Heart left ventricle (tissue), 16 donors: Measurements from ENCODE around the gene SYNRG. TPM values are rescaled to one million over a fixed set of nuclear protein-coding genes. Genes with fewer than 3 reads are reported as not detected.

Experiments
- ATAC-seq, 4 donors: fragments of 200-7000 bp; cut with Tn5 transposase; one replicate each; pipeline ENCODE4 v1.9.1; 2020 to 2022; ENCODE audit warnings: moderate library complexity in 4 of 4, mild to moderate bottlenecking in 3 of 4, moderate number of reproducible peaks in 1 of 4
- DNase-seq, 5 donors: peaks; one replicate each; pipeline ENCODE4 v3.0.0-alpha.2; 2020
- H3K27ac ChIP-seq, 12 donors: fragments of 200-600 bp; sonication (generic) in 4 of 12; one replicate each; pipeline versions ENCODE4 v1.5.0 to v1.8.0; 2016 to 2022; ENCODE audit warnings: mild to moderate bottlenecking in 2 of 12
- H3K27me3 ChIP-seq, 9 donors: fragments of 200-600 bp; sonication (generic) in 2 of 9; one replicate each; pipeline versions ENCODE4 v1.5.1 to v1.8.0; 2016 to 2022; ENCODE audit warnings: mild to moderate bottlenecking in 3 of 9
- H3K36me3 ChIP-seq, 9 donors: fragments of 200-600 bp; sonication (generic) in 2 of 9; one replicate each; pipeline versions ENCODE4 v1.5.0 to v1.8.0; 2018 to 2022; ENCODE audit warnings: mild to moderate bottlenecking in 2 of 9
- H3K4me1 ChIP-seq, 12 donors: fragments of 200-600 bp; sonication (generic) in 4 of 12; one replicate each; pipeline versions ENCODE4 v1.5.0 to v1.8.0; 2016 to 2022; ENCODE audit warnings: mild to moderate bottlenecking in 3 of 12
- H3K4me3 ChIP-seq, 12 donors: fragments of 200-600 bp; sonication (generic) in 4 of 12; one replicate each; pipeline versions ENCODE4 v1.5.0 to v1.8.0; 2017 to 2022; ENCODE audit warnings: mild to moderate bottlenecking in 9 of 12, moderate library complexity in 4 of 12
- H3K9me3 ChIP-seq, 12 donors: fragments of 200-600 bp; sonication (generic) in 4 of 12; one replicate each; pipeline versions ENCODE4 v1.5.0 to v1.8.0; 2016 to 2022; ENCODE audit warnings: mild to moderate bottlenecking in 1 of 12
- CTCF ChIP-seq, 12 donors: fragments of 200-600 bp; sonication (generic) in 4 of 12; IDR thresholded peaks; one replicate each; pipeline versions ENCODE4 v1.5.0 to v1.8.0; 2018 to 2022; ENCODE audit warnings: antibody characterized with exemption in 12 of 12, mild to moderate bottlenecking in 5 of 12
- POLR2A ChIP-seq, 2 donors: fragments of 450-650 bp; IDR thresholded peaks; one replicate each; pipeline ENCODE4 v1.6.1; 2017; ENCODE audit warnings: antibody characterized with exemption in 2 of 2, mild to moderate bottlenecking in 2 of 2, moderate library complexity in 2 of 2
- WGBS, 4 donors: extraction: QIAGEN DNeasy Blood & Tissue Kit in 2 of 4; methylation state at CpG; one replicate each; pipeline versions ENCODE4 v1.1.5 to v1.1.7; 2013 to 2018; 5-methylcytosine and 5-hydroxymethylcytosine counted together
- intact Hi-C, 10 donors: fragments of 100-400 bp; cut with DNase I; formaldehyde crosslinking; loops; one replicate each; pipeline versions ENCODE4 v1.11.1 to v1.14.2; 2022
- microRNA-seq, 4 donors: library from miRNA; unstranded; fragments of <30 nt; microRNA quantifications; one replicate each; pipeline versions ENCODE4 to v1.2.0, GENCODE V29; 2017 to 2020
- polyA plus RNA-seq, 2 donors: library from polyadenylated mRNA; stranded (reverse); fragments of 200-250 nt; gene quantifications; one replicate each; pipeline ENCODE4 v1.2.3, GENCODE V29; 2013
- total RNA-seq, 9 donors: library from RNA; depleted of rRNA in 2 of 9; stranded (reverse); fragments of >200 nt in 2 of 9; fragmentation: NEBNext Ultra II Directional in 3 of 9; extraction: Animal tissue kit (Norgen Biotek cat#: 25700) in 3 of 9; gene quantifications; one replicate each; pipeline versions ENCODE4 v1.1.0 to v1.2.4, GENCODE V29; 2016 to 2023
- donor health status: ischemic (EF 13 %, LVEDD 7.1; RV severe dilation, severe dysfunction).
- donor health status: healthy with polysubstance abuse.
- donor health status: DM: no; HTN: yes; CAD: no.
- donor health status: DM: no; HTN: no; CAD: no.
- donor health status: ischemic (EF 25% LVEDD 6.9; RV normal size, moderate dysfunction).
- donor health status: ischemic (EF 25% LVEDD 5.7; RV mildly dilated, moderate dysfunction).
- donor health status: healthy.
- donor health status: DM: yes; HTN: yes; CAD: no.
- donor health status: ischemic (EF 35%, LVEDD 5.7; RV mildly dilated, moderate dysfunction).
- donor health status: nonischemic (EF 11% LVEDD 7.7; RV severe dilation, severe dysfunction).
- donor health status: DM: yes; HTN: yes; CAD: no.
- donor health status: PGD.
- donor health status: ischemic (EF 29% LVEDD 5.4; RV normal size, mild dysfunction).
- donor health status: nonischemic (EF 23%, LVEDD 6.1; RV moderate dilation, normal function).

The SYNRG gene
- total and polyA plus RNA-seq, 11 donors = 5.7 to 52.4 (median 30.1) TPM

GRCh38 chr17:37475731-37476420 lies 133.3 kb downstream of the SYNRG start:
- 81 to 94% (median 87%) methylated on average over 1 of the region's 1 CpG for WGBS, 4 donors
- no peak for ATAC-seq
- intact Hi-C loops = no loop called here
- Histone ChIP-seq H3K4me3 (no peak overlapping the region), H3K27ac (peak overlapping the region in 8 of 12 donors; percentile 11 to 73 (median 42)), H3K9me3 (no peaks in the 10 kb centered on the region), H3K36me3 (peaks cover 0 to 92% (median 76%) of the 10 kb centered on the region in 9 donors), H3K27me3 (no peaks in the 10 kb centered on the region), H3K4me1 (peaks cover 0 to 31% (median 13%) of the 10 kb centered on the region in 12 donors)
- DNase-seq = no peak
- TF ChIP-seq POLR2A (IDR thresholded peaks at IDR 0.05) = no peak
- no peak for TF ChIP-seq CTCF (IDR thresholded peaks at IDR 0.05)

- no peaks in the 10 kb centered on the region for H3K9me3 ChIP-seq
- H3K27me3 ChIP-seq = no peaks in the 10 kb centered on the region
- peaks cover 0 to 100% (median 98%) of the 10 kb centered on the region in 9 donors for H3K36me3 ChIP-seq
- TF ChIP-seq POLR2A (IDR thresholded peaks at IDR 0.05) (no peak), CTCF (IDR thresholded peaks at IDR 0.05) (no peak)
- no peak overlapping the region for H3K4me3 ChIP-seq
- ATAC-seq (no peak), DNase-seq (no peak)
- intact Hi-C loops = no loop called here
- no peaks in the 10 kb centered on the region for H3K4me1 ChIP-seq
- 90 to 92% (median 91%) methylated on average over 7 of the region's 7 CpGs for WGBS, 4 donors
- H3K27ac ChIP-seq = no peak overlapping the region
Measured at GRCh38 chr17:37470181-37470580, 139.0 kb downstream of the SYNRG start.

- no peaks in the 10 kb centered on the region for H3K9me3 ChIP-seq
- TF ChIP-seq POLR2A (IDR thresholded peaks at IDR 0.05) (no peak), CTCF (IDR thresholded peaks at IDR 0.05) (no peak)
- H3K4me3 ChIP-seq = no peak overlapping the region
- intact Hi-C loops = no loop called here
- 88 to 92% (median 91%) methylated on average over 1 of the region's 1 CpG for WGBS, 4 donors
- no peaks in the 10 kb centered on the region for H3K27me3 ChIP-seq
- no peak overlapping the region for H3K27ac ChIP-seq
- ATAC-seq = no peak
- no peaks in the 10 kb centered on the region for H3K4me1 ChIP-seq
- DNase-seq = no peak
- H3K36me3 ChIP-seq = peaks cover 0 to 100% (median 78%) of the 10 kb centered on the region in 9 donors
Measured at GRCh38 chr17:37466471-37466870, 142.7 kb downstream of the SYNRG start.

- DNase-seq (no peak), ATAC-seq (no peak)
- TF ChIP-seq POLR2A (IDR thresholded peaks at IDR 0.05) (no peak), CTCF (IDR thresholded peaks at IDR 0.05) (no peak)
- Histone ChIP-seq H3K9me3 (no peaks in the 10 kb centered on the region), H3K4me1 (no peaks in the 10 kb centered on the region), H3K27me3 (no peaks in the 10 kb centered on the region), H3K36me3 (peaks cover 0 to 100% (median 71%) of the 10 kb centered on the region in 9 donors), H3K4me3 (no peak overlapping the region), H3K27ac (no peak overlapping the region)
- WGBS, 4 donors = 95 to 97% (median 97%) methylated on average over 7 of the region's 7 CpGs
- intact Hi-C loops = no loop called here
Measured at GRCh38 chr17:37465069-37465616, 144.1 kb downstream of the SYNRG start.

Small RNA genes within 50 kb of the gene (microRNA-seq; reads per million reads assigned to microRNA genes)
- gene MIR378J = 0 reads per million in 4 donors

Other genes starting within 250 kb of the SYNRG start
- not detected for gene C17orf78, start 233.4 kb downstream of the SYNRG start, total RNA-seq
- gene C17orf78, start 233.4 kb downstream of the SYNRG start, polyA plus RNA-seq = not detected
- 10 to 100 TPM; 14.0 to 33.0 (median 16.1) TPM for gene ACACA, start 202.6 kb downstream of the SYNRG start, total RNA-seq
- gene ACACA, start 202.6 kb downstream of the SYNRG start, polyA plus RNA-seq = 10 to 100 TPM in 1 of 2 donors, 1 to 10 TPM in 1; 6.2 to 15.1 TPM
- gene TADA2A, start 202.5 kb downstream of the SYNRG start, total RNA-seq = 10 to 100 TPM in 8 of 9 donors, 1 to 10 TPM in 1; 9.6 to 19.4 (median 13.2) TPM
- 1 to 10 TPM; 5.7 to 8.5 TPM for gene TADA2A, start 202.5 kb downstream of the SYNRG start, polyA plus RNA-seq
- gene DUSP14, start 119.5 kb downstream of the SYNRG start, total RNA-seq = 10 to 100 TPM; 13.4 to 39.1 (median 16.5) TPM
- gene DUSP14, start 119.5 kb downstream of the SYNRG start, polyA plus RNA-seq = 10 to 100 TPM in 1 of 2 donors, 1 to 10 TPM in 1; 9.9 to 24.2 TPM
- 10 to 100 TPM in 7 of 9 donors, 1 to 10 TPM in 2; 8.9 to 20.9 (median 14.3) TPM for gene DDX52, start 34.0 kb upstream of the SYNRG start, total RNA-seq
- 10 to 100 TPM in 1 of 2 donors, 1 to 10 TPM in 1; 6.7 to 13.9 TPM for gene DDX52, start 34.0 kb upstream of the SYNRG start, polyA plus RNA-seq
- gene HNF1B, start 135.6 kb upstream of the SYNRG start, total RNA-seq = not detected
- gene HNF1B, start 135.6 kb upstream of the SYNRG start, polyA plus RNA-seq = not detected